HEK293T (cell line): ENCODE measurements around the gene TLNRD1.
"Not testable (repeated sequence)": the region's sequence is repeated elsewhere in the genome, so short reads cannot be mapped to it uniquely, and the experiment has no call there.

Experiments
- BHLHE40 ChIP-seq: fragments of 450-650 bp; IDR thresholded peaks from 2 replicates; pipeline ENCODE4 v1.6.1; 2016; ENCODE audit warnings: mild to moderate bottlenecking, moderate library complexity, borderline replicate concordance
- CTBP1 ChIP-seq: fragments of 450-650 bp; IDR thresholded peaks from 2 replicates; pipeline ENCODE4 v1.6.1; 2016; ENCODE audit warnings: borderline replicate concordance
- FOXA1 ChIP-seq: fragments of 450-650 bp; IDR thresholded peaks from 2 replicates; pipeline ENCODE4 v1.6.1; 2016; ENCODE audit warnings: mild to moderate bottlenecking
- FOXM1 ChIP-seq: fragments of 450-650 bp; IDR thresholded peaks from 2 replicates; pipeline ENCODE4 v1.6.1; 2017; ENCODE audit warnings: mild to moderate bottlenecking, borderline replicate concordance
- SUZ12 ChIP-seq: fragments of 450-650 bp; IDR thresholded peaks from 2 replicates; pipeline ENCODE4 v1.6.1; 2016; ENCODE audit warnings: mild to moderate bottlenecking

GRCh38 chr15:80955571-80956452 lies 44.9 kb upstream of the TLNRD1 start:
- TF ChIP-seq CTBP1, BHLHE40, FOXA1, SUZ12, FOXM1: not testable (repeated sequence)
